ENCODE results near the gene TLR5. TPM values are rescaled to one million over a fixed set of nuclear protein-coding genes. Genes with fewer than 3 reads are reported as not detected.
"Not testable (repeated sequence)": the region's sequence is repeated elsewhere in the genome, so short reads cannot be mapped to it uniquely, and the experiment has no call there.

The TLR5 gene
- total RNA-seq, 1 donor = 6.6 TPM

GRCh38 chr1:223169458-223169857 lies 26.4 kb upstream of the TLR5 start:
- not testable (repeated sequence) for H3K9me3 ChIP-seq (ENCODE audit: low read depth, low read length); H3K4me3 ChIP-seq (ENCODE audit: low read length); H3K27me3 ChIP-seq (ENCODE audit: insufficient read depth, low read length); H3K4me1 ChIP-seq (ENCODE audit: insufficient read depth, low read length)

- Histone ChIP-seq H3K9me3 (ENCODE audit: low read depth, low read length) (no peaks in the 10 kb centered on the region), H3K4me1 (ENCODE audit: insufficient read depth, low read length) (no peaks in the 10 kb centered on the region), H3K4me3 (ENCODE audit: low read length) (no peak overlapping the region), H3K27me3 (ENCODE audit: insufficient read depth, low read length) (no peaks in the 10 kb centered on the region)
These were observed 18.3 kb upstream of the TLR5 start for GRCh38 chr1:223161321-223161720.

- no peaks in the 10 kb centered on the region for H3K27me3 ChIP-seq (ENCODE audit: insufficient read depth, low read length)
- peaks cover 9% of the 10 kb centered on the region for H3K4me1 ChIP-seq (ENCODE audit: insufficient read depth, low read length)
- H3K9me3 ChIP-seq (ENCODE audit: low read depth, low read length) = no peaks in the 10 kb centered on the region
- H3K4me3 ChIP-seq (ENCODE audit: low read length) = no peak overlapping the region
These were observed 13.3 kb upstream of the TLR5 start for GRCh38 chr1:223156343-223156742.

GRCh38 chr1:223155153-223155552 lies 12.1 kb upstream of the TLR5 start:
- H3K9me3 ChIP-seq (ENCODE audit: low read depth, low read length) = no peaks in the 10 kb centered on the region
- H3K27me3 ChIP-seq (ENCODE audit: insufficient read depth, low read length) = no peaks in the 10 kb centered on the region
- H3K4me3 ChIP-seq (ENCODE audit: low read length) = no peak overlapping the region
- peaks cover 9% of the 10 kb centered on the region for H3K4me1 ChIP-seq (ENCODE audit: insufficient read depth, low read length)

GRCh38 chr1:223153177-223154119 lies 10.4 kb upstream of the TLR5 start:
- peaks cover 9% of the 10 kb centered on the region for H3K4me1 ChIP-seq (ENCODE audit: insufficient read depth, low read length)
- H3K9me3 ChIP-seq (ENCODE audit: low read depth, low read length) = no peaks in the 10 kb centered on the region
- H3K27me3 ChIP-seq (ENCODE audit: insufficient read depth, low read length) = no peaks in the 10 kb centered on the region
- no peak overlapping the region for H3K4me3 ChIP-seq (ENCODE audit: low read length)

GRCh38 chr1:223152399-223152798 lies 9.4 kb upstream of the TLR5 start:
- H3K27me3 ChIP-seq (ENCODE audit: insufficient read depth, low read length) = no peaks in the 10 kb centered on the region
- no peak overlapping the region for H3K4me3 ChIP-seq (ENCODE audit: low read length)
- H3K4me1 ChIP-seq (ENCODE audit: insufficient read depth, low read length) = peaks cover 9% of the 10 kb centered on the region

GRCh38 chr1:223150443-223150842 lies 7.4 kb upstream of the TLR5 start:
- Histone ChIP-seq H3K4me1 (ENCODE audit: insufficient read depth, low read length) (peaks cover 9% of the 10 kb centered on the region), H3K4me3 (ENCODE audit: low read length) (no peak overlapping the region), H3K9me3 (ENCODE audit: low read depth, low read length) (no peaks in the 10 kb centered on the region), H3K27me3 (ENCODE audit: insufficient read depth, low read length) (no peaks in the 10 kb centered on the region)

More at GRCh38 chr1:223152399-223152798, 9.4 kb upstream of the TLR5 start:
- H3K9me3 ChIP-seq (ENCODE audit: low read depth, low read length) = no peaks in the 10 kb centered on the region

- H3K4me1 ChIP-seq (ENCODE audit: insufficient read depth, low read length) = peaks cover 23% of the 10 kb centered on the region
- no peaks in the 10 kb centered on the region for H3K27me3 ChIP-seq (ENCODE audit: insufficient read depth, low read length)
- no peaks in the 10 kb centered on the region for H3K9me3 ChIP-seq (ENCODE audit: low read depth, low read length)
- no peak overlapping the region for H3K4me3 ChIP-seq (ENCODE audit: low read length)
These were observed 4.8 kb upstream of the TLR5 start for GRCh38 chr1:223147873-223148272.

GRCh38 chr1:223147409-223147808 lies 4.4 kb upstream of the TLR5 start:
- H3K9me3 ChIP-seq (ENCODE audit: low read depth, low read length) = no peaks in the 10 kb centered on the region
- H3K4me1 ChIP-seq (ENCODE audit: insufficient read depth, low read length) = peaks cover 27% of the 10 kb centered on the region
- no peak overlapping the region for H3K4me3 ChIP-seq (ENCODE audit: low read length)
- no peaks in the 10 kb centered on the region for H3K27me3 ChIP-seq (ENCODE audit: insufficient read depth, low read length)

GRCh38 chr1:223146745-223147144 lies 3.7 kb upstream of the TLR5 start:
- Histone ChIP-seq H3K4me3 (ENCODE audit: low read length) (no peak overlapping the region), H3K4me1 (ENCODE audit: insufficient read depth, low read length) (peaks cover 34% of the 10 kb centered on the region), H3K27me3 (ENCODE audit: insufficient read depth, low read length) (no peaks in the 10 kb centered on the region), H3K9me3 (ENCODE audit: low read depth, low read length) (no peaks in the 10 kb centered on the region)

GRCh38 chr1:223144914-223145313 lies 1.9 kb upstream of the TLR5 start:
- Histone ChIP-seq H3K4me3 (ENCODE audit: low read length) (no peak overlapping the region), H3K9me3 (ENCODE audit: low read depth, low read length) (no peaks in the 10 kb centered on the region), H3K27me3 (ENCODE audit: insufficient read depth, low read length) (no peaks in the 10 kb centered on the region), H3K4me1 (ENCODE audit: insufficient read depth, low read length) (peaks cover 46% of the 10 kb centered on the region)

GRCh38 chr1:223144431-223144830 lies 1.4 kb upstream of the TLR5 start:
- Histone ChIP-seq H3K27me3 (ENCODE audit: insufficient read depth, low read length) (no peaks in the 10 kb centered on the region), H3K4me1 (ENCODE audit: insufficient read depth, low read length) (peaks cover 46% of the 10 kb centered on the region), H3K9me3 (ENCODE audit: low read depth, low read length) (no peaks in the 10 kb centered on the region), H3K4me3 (ENCODE audit: low read length) (no peak overlapping the region)

GRCh38 chr1:223143537-223144248 lies 645 bp upstream of the TLR5 start:
- H3K4me1 ChIP-seq (ENCODE audit: insufficient read depth, low read length) = peaks cover 48% of the 10 kb centered on the region
- H3K9me3 ChIP-seq (ENCODE audit: low read depth, low read length) = no peaks in the 10 kb centered on the region
- no peaks in the 10 kb centered on the region for H3K27me3 ChIP-seq (ENCODE audit: insufficient read depth, low read length)
- peak overlapping the region; percentile 51 for H3K4me3 ChIP-seq (ENCODE audit: low read length)

GRCh38 chr1:223142269-223142668 lies 779 bp downstream of the TLR5 start:
- Histone ChIP-seq H3K9me3 (ENCODE audit: low read depth, low read length) (no peaks in the 10 kb centered on the region), H3K27me3 (ENCODE audit: insufficient read depth, low read length) (no peaks in the 10 kb centered on the region), H3K4me3 (ENCODE audit: low read length) (peak overlapping the region; percentile 51), H3K4me1 (ENCODE audit: insufficient read depth, low read length) (peaks cover 62% of the 10 kb centered on the region)

- peaks cover 77% of the 10 kb centered on the region for H3K4me1 ChIP-seq (ENCODE audit: insufficient read depth, low read length)
- no peaks in the 10 kb centered on the region for H3K27me3 ChIP-seq (ENCODE audit: insufficient read depth, low read length)
- no peaks in the 10 kb centered on the region for H3K9me3 ChIP-seq (ENCODE audit: low read depth, low read length)
- no peak overlapping the region for H3K4me3 ChIP-seq (ENCODE audit: low read length)
These were observed 2.2 kb downstream of the TLR5 start for GRCh38 chr1:223140611-223141405.
